Measurements from ENCODE around the gene RGMA.

- no peak for TF ChIP-seq CTCF (IDR thresholded peaks at IDR 0.05)
- no peak for TF ChIP-seq POLR2A (IDR thresholded peaks at IDR 0.05)
- TF ChIP-seq EP300 (IDR thresholded peaks at IDR 0.05): no peak
These were observed 25.0 kb downstream of the RGMA start for GRCh38 chr15:93063796-93064690.

Data from tibial nerve (tissue), 4 donors.